ENCODE data around the gene LAMP5.

The LAMP5 gene

DNA sequence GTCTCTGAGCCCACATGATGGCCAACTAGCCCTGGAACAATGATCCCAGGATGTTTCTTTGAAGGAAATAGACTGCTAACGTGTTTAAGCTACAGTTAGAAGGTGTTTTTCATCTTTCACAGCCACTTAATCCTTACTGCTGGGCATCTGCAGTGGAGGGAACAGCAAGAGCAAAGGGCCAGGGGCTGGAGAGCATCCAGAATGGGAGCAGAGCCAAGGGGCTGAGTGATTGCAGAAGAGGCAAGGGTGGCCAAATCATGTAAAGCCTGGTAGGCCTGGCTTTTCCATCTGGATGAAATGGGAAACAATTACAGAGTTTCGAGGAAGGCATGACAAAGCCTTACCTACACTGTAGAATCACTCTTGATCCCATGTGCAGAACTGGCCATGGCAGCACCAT lies 18.7 kb upstream of the LAMP5 start:
- Histone ChIP-seq H4K20me1 (ENCODE audit: insufficient read depth, low read length) (no peaks in the 10 kb centered on the region), H3K79me2 (ENCODE audit: insufficient read depth, low read length) (no peaks in the 10 kb centered on the region), H3K9ac (ENCODE audit: low read length) (no peak overlapping the region), H3K27me3 (ENCODE audit: insufficient read depth, low read length) (0 out of 2 replicates have a peak, but pooled peaks cover 4% of the 10 kb centered on the region), H3K36me3 (ENCODE audit: insufficient read depth, low read length) (no peaks in the 10 kb centered on the region), H3K4me3 (ENCODE audit: low read depth, low read length, poor library complexity, severe bottlenecking) (no peak overlapping the region), H3K27ac (ENCODE audit: low read depth, low read length, poor library complexity, severe bottlenecking) (no peak overlapping the region), H3K9me2 (ENCODE audit: low read depth, low read length) (no peaks in the 10 kb centered on the region), H3K4me1 (ENCODE audit: insufficient read depth, low read length, severe bottlenecking) (no peaks in the 10 kb centered on the region), H2AFZ (ENCODE audit: low read length) (no peak overlapping the region), H3K4me2 (ENCODE audit: low read length) (no peak overlapping the region), H3K9me3 (ENCODE audit: low read length) (no peaks in the 10 kb centered on the region), H3F3A (ENCODE audit: insufficient read depth, low read length) (no peaks in the 10 kb centered on the region)
- no peak for TF ChIP-seq EZH2 (IDR thresholded peaks at IDR 0.05; ENCODE audit: borderline replicate concordance, low read length)
- TF ChIP-seq, protein P1, sequence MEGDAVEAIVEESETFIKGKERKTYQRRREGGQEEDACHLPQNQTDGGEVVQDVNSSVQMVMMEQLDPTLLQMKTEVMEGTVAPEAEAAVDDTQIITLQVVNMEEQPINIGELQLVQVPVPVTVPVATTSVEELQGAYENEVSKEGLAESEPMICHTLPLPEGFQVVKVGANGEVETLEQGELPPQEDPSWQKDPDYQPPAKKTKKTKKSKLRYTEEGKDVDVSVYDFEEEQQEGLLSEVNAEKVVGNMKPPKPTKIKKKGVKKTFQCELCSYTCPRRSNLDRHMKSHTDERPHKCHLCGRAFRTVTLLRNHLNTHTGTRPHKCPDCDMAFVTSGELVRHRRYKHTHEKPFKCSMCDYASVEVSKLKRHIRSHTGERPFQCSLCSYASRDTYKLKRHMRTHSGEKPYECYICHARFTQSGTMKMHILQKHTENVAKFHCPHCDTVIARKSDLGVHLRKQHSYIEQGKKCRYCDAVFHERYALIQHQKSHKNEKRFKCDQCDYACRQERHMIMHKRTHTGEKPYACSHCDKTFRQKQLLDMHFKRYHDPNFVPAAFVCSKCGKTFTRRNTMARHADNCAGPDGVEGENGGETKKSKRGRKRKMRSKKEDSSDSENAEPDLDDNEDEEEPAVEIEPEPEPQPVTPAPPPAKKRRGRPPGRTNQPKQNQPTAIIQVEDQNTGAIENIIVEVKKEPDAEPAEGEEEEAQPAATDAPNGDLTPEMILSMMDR (IDR thresholded peaks at IDR 0.05; ENCODE audit: low read length), result no peak

GRCh38 chr20:9496155-9496554 lies 18.2 kb upstream of the LAMP5 start:
- Histone ChIP-seq H3K9me2 (ENCODE audit: low read depth, low read length) (no peaks in the 10 kb centered on the region), H3K9ac (ENCODE audit: low read length) (no peak overlapping the region), H3K27me3 (ENCODE audit: insufficient read depth, low read length) (0 out of 2 replicates have a peak, but pooled peaks cover 4% of the 10 kb centered on the region), H3K4me3 (ENCODE audit: low read depth, low read length, poor library complexity, severe bottlenecking) (no peak overlapping the region), H3F3A (ENCODE audit: insufficient read depth, low read length) (no peaks in the 10 kb centered on the region), H3K9me3 (ENCODE audit: low read length) (no peaks in the 10 kb centered on the region), H3K27ac (ENCODE audit: low read depth, low read length, poor library complexity, severe bottlenecking) (no peak overlapping the region), H3K4me1 (ENCODE audit: insufficient read depth, low read length, severe bottlenecking) (no peaks in the 10 kb centered on the region), H3K4me2 (ENCODE audit: low read length) (no peak overlapping the region), H3K79me2 (ENCODE audit: insufficient read depth, low read length) (no peaks in the 10 kb centered on the region), H2AFZ (ENCODE audit: low read length) (no peak overlapping the region), H3K36me3 (ENCODE audit: insufficient read depth, low read length) (no peaks in the 10 kb centered on the region), H4K20me1 (ENCODE audit: insufficient read depth, low read length) (no peaks in the 10 kb centered on the region)
- no peak for TF ChIP-seq EZH2 (IDR thresholded peaks at IDR 0.05; ENCODE audit: borderline replicate concordance, low read length)
- TF ChIP-seq, protein P1 (IDR thresholded peaks at IDR 0.05; ENCODE audit: low read length), result no peak

GRCh38 chr20:9498322-9498721 lies 16.1 kb upstream of the LAMP5 start:
- Histone ChIP-seq H3K9ac (ENCODE audit: low read length) (no peak overlapping the region), H3K4me3 (ENCODE audit: low read depth, low read length, poor library complexity, severe bottlenecking) (no peak overlapping the region), H3K27me3 (ENCODE audit: insufficient read depth, low read length) (0 out of 2 replicates have a peak, but pooled peaks cover 4% of the 10 kb centered on the region), H3K9me3 (ENCODE audit: low read length) (no peaks in the 10 kb centered on the region), H3F3A (ENCODE audit: insufficient read depth, low read length) (no peaks in the 10 kb centered on the region), H4K20me1 (ENCODE audit: insufficient read depth, low read length) (no peaks in the 10 kb centered on the region), H3K36me3 (ENCODE audit: insufficient read depth, low read length) (no peaks in the 10 kb centered on the region), H2AFZ (ENCODE audit: low read length) (no peak overlapping the region), H3K27ac (ENCODE audit: low read depth, low read length, poor library complexity, severe bottlenecking) (no peak overlapping the region), H3K79me2 (ENCODE audit: insufficient read depth, low read length) (no peaks in the 10 kb centered on the region), H3K9me2 (ENCODE audit: low read depth, low read length) (no peaks in the 10 kb centered on the region), H3K4me2 (ENCODE audit: low read length) (no peak overlapping the region), H3K4me1 (ENCODE audit: insufficient read depth, low read length, severe bottlenecking) (no peaks in the 10 kb centered on the region)
- TF ChIP-seq, protein P1 (IDR thresholded peaks at IDR 0.05; ENCODE audit: low read length), result no peak
- no peak for TF ChIP-seq EZH2 (IDR thresholded peaks at IDR 0.05; ENCODE audit: borderline replicate concordance, low read length)

Data from OCI-LY1 (cell line).